GM18909 (cell line): Measurements from ENCODE around the gene MRPS26.
"Not testable (repeated sequence)": the region's sequence is repeated elsewhere in the genome, so short reads cannot be mapped to it uniquely, and the experiment has no call there.

Source experiments
- ATAC-seq: cut with Tn5 transposase; IDR thresholded peaks from one replicate; pipeline ENCODE4 v1.9.1; 2021; ENCODE audit warnings: mild to moderate bottlenecking; ENCODE audit not compliant: unreplicated experiment, poor library complexity

The MRPS26 gene

GRCh38 chr20:3045816-3046676, at the start of gene MRPS26:
Gene MRPS26 (plus strand): TSS chr20:3046052. CDS start chr20:3046069, 17 bp downstream.
- ATAC-seq = peak; percentile 86

GRCh38 chr20:2998728-2999127, 47.1 kb upstream of the MRPS26 start:
- ATAC-seq = no peak

- ATAC-seq = no peak
These were observed 44.9 kb upstream of the MRPS26 start for GRCh38 chr20:3000852-3001523.

GRCh38 chr20:3003416-3003815, 42.4 kb upstream of the MRPS26 start:
- no peak for ATAC-seq

- ATAC-seq = no peak
These were observed 34.7 kb upstream of the MRPS26 start for GRCh38 chr20:3010985-3011723.

GRCh38 chr20:3011752-3012151, 34.1 kb upstream of the MRPS26 start:
- ATAC-seq = no peak

- no peak for ATAC-seq
These were observed 32.1 kb upstream of the MRPS26 start for GRCh38 chr20:3013771-3014170.

GRCh38 chr20:3014179-3014578, 31.7 kb upstream of the MRPS26 start:
- ATAC-seq = no peak

- ATAC-seq = no peak
These were observed 31.2 kb upstream of the MRPS26 start for GRCh38 chr20:3014662-3015061.

GRCh38 chr20:3015302-3015701, 30.6 kb upstream of the MRPS26 start:
- not testable (repeated sequence) for ATAC-seq

- ATAC-seq = no peak
These were observed 24.5 kb upstream of the MRPS26 start for GRCh38 chr20:3021327-3021726.

GRCh38 chr20:3021777-3022176, 24.1 kb upstream of the MRPS26 start:
- no peak for ATAC-seq

- ATAC-seq = not testable (repeated sequence)
These were observed 23.0 kb upstream of the MRPS26 start for GRCh38 chr20:3022559-3023490.

GRCh38 chr20:3027987-3028386, 17.9 kb upstream of the MRPS26 start:
- no peak for ATAC-seq

GRCh38 chr20:3031524-3032147, 14.2 kb upstream of the MRPS26 start:
- ATAC-seq = no peak

- ATAC-seq = no peak
These were observed 13.2 kb upstream of the MRPS26 start for GRCh38 chr20:3032624-3033023.

- no peak for ATAC-seq
These were observed 8.2 kb upstream of the MRPS26 start for GRCh38 chr20:3037654-3038053.

- no peak for ATAC-seq
These were observed 7.4 kb upstream of the MRPS26 start for GRCh38 chr20:3038454-3038853.

GRCh38 chr20:3039426-3039825, 6.4 kb upstream of the MRPS26 start:
- no peak for ATAC-seq
